GM06990 (cell line): ENCODE data around the gene KIAA1755.
"Not testable (repeated sequence)": the region's sequence is repeated elsewhere in the genome, so short reads cannot be mapped to it uniquely, and the experiment has no call there.

Source experiments
- DNase-seq: peaks from one replicate; pipeline ENCODE4 v3.0.0-alpha.2; 2011; ENCODE audit not compliant: insufficient read length; ENCODE audit errors: extremely low read depth
- H3K27me3 ChIP-seq: replicated peaks from 2 replicates; pipeline ENCODE4 v1.6.0; 2011; ENCODE audit warnings: low read length; ENCODE audit not compliant: control insufficient read depth, insufficient read depth
- H3K36me3 ChIP-seq: 2 replicates; pipeline ENCODE4 v1.5.1; 2011; ENCODE audit warnings: low read length; ENCODE audit not compliant: control insufficient read depth, insufficient read depth
- H3K4me3 ChIP-seq: replicated peaks from 2 replicates; pipeline ENCODE4 v1.5.1; 2011; ENCODE audit warnings: low read depth, mild to moderate bottlenecking, control low read depth, low read length
- TF ChIP-seq, protein P1 (sequence below): IDR thresholded peaks from 2 replicates; pipeline ENCODE4 v1.5.1; 2011; ENCODE audit warnings: low read length, control low read depth, mild to moderate bottlenecking, inconsistent platforms; ENCODE audit not compliant: insufficient read depth, poor library complexity, severe bottlenecking

KIAA1755 gene

DNA sequence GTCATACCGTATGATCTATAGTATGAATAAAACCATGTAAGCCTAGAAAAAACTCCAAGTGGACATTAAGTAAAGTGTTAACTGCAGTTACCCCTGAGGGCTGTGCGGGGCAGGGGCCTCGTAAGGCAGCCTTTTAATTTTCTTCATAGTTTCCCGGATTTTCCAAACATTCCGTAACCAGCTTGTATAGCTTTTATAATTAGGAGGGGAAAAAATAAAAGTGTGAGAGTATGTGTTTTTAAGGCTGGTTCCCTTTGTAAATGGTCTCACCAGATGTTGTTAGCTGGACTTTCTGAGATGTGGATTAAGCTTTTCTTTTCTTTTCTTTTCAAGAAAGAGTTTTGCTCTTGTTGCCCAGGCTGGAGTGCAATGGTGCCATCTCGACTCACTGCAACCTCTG is 7.0 kb downstream of the KIAA1755 start:
- no peaks in the 10 kb centered on the region for H3K36me3 ChIP-seq
- peaks cover 2% of the 10 kb centered on the region; the same call in 1 of the 2 replicates for H3K27me3 ChIP-seq
- TF ChIP-seq, protein P1, sequence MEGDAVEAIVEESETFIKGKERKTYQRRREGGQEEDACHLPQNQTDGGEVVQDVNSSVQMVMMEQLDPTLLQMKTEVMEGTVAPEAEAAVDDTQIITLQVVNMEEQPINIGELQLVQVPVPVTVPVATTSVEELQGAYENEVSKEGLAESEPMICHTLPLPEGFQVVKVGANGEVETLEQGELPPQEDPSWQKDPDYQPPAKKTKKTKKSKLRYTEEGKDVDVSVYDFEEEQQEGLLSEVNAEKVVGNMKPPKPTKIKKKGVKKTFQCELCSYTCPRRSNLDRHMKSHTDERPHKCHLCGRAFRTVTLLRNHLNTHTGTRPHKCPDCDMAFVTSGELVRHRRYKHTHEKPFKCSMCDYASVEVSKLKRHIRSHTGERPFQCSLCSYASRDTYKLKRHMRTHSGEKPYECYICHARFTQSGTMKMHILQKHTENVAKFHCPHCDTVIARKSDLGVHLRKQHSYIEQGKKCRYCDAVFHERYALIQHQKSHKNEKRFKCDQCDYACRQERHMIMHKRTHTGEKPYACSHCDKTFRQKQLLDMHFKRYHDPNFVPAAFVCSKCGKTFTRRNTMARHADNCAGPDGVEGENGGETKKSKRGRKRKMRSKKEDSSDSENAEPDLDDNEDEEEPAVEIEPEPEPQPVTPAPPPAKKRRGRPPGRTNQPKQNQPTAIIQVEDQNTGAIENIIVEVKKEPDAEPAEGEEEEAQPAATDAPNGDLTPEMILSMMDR, result no peak
- no peak for DNase-seq
- no peak overlapping the region for H3K4me3 ChIP-seq

DNA sequence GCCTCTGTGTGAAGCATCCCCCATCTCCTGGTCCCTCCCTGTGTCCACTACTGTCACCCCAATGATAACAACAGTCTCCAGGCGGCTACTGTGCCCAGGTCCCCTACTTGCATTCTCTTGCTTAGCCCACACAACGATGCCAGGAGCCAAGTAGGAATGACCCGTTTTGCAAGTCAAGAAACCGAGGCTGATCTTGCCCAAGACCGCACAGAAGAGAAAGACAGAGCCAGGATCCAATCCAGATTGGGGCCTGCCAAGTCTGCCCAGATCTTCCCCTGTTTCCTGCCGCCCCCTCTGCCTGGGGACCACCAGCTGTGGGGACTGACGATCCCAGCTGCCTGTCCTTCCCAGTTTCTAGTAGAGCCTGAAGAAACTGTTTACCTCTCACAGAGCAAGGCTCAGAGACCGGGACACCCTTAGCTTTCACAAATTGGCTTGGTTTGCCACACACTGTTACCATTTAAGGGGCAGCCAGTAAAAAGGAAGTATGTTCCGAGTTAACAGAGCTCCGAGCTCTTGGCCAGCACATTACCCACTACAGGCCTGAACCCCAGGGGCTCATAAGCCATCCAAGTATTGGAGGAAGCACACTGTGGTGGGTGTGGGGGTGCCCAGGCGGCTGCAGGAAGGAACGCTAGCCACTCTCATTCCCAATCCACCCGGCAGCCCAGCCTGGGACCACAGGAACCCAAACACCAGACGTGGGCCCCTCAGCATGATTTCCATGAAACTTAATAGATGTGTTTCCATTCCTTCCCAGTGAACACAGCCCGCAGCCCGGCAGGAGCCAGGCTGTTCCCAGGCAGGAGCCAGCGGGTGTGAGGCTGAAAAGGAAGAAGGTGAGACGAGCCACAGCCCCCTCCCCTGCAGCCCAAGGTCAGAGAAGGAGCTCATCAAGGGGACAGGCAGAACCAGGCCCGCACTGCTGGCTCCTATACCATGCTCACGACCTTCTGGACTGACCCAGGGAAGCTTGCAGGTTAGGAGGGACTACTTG is 7.9 kb downstream of the KIAA1755 start:
- H3K27me3 ChIP-seq, result peaks cover 2% of the 10 kb centered on the region; the same call in 1 of the 2 replicates
- H3K4me3 ChIP-seq, result no peak overlapping the region
- TF ChIP-seq, protein P1, result no peak
- H3K36me3 ChIP-seq, result no peaks in the 10 kb centered on the region
- no peak for DNase-seq

DNA sequence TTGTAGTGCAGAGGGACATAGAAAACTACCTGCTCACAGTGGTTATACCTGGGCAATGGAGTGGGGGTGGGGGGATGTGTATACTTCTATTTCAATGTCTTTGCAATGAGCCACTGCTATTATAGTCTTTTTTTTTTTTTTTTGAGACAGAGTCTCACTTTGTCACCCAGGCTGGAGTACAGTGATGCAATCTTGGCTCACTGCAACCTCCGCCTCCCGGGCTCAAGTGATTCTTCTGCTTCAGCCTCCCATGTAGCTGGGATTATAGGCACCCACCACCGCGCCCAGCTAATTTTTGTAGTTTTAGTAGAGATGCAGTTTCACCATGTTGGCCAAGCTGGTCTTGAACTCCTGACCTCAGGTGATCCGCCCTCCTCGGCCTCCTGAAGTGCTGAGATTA is 9.1 kb downstream of the KIAA1755 start:
- not testable (repeated sequence) for H3K27me3 ChIP-seq, H3K36me3 ChIP-seq, DNase-seq, H3K4me3 ChIP-seq

DNA sequence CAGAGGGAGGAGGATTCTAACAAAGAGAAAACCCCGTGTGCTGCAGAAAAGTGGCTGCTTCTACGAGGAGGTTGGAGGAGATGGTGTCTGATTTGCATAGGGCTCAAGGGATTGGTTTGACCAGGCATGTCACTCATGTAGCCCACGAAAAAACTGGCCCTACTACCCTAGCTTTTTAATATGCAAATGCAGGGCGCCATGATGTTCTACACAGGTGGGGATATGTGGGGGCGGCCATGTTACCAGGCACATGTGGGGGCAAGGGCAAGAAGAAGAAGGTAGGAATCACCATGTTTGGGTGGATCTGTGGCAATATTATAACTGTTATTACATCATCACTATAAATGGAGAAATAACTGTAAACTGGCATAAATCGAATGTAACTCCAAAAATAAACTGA is 9.9 kb downstream of the KIAA1755 start:
- no peak overlapping the region for H3K4me3 ChIP-seq
- H3K27me3 ChIP-seq, result 0 out of 2 replicates have a peak, but pooled peaks cover 2% of the 10 kb centered on the region
- DNase-seq, result no peak
- no peaks in the 10 kb centered on the region for H3K36me3 ChIP-seq
- TF ChIP-seq, protein P1, result no peak

DNA sequence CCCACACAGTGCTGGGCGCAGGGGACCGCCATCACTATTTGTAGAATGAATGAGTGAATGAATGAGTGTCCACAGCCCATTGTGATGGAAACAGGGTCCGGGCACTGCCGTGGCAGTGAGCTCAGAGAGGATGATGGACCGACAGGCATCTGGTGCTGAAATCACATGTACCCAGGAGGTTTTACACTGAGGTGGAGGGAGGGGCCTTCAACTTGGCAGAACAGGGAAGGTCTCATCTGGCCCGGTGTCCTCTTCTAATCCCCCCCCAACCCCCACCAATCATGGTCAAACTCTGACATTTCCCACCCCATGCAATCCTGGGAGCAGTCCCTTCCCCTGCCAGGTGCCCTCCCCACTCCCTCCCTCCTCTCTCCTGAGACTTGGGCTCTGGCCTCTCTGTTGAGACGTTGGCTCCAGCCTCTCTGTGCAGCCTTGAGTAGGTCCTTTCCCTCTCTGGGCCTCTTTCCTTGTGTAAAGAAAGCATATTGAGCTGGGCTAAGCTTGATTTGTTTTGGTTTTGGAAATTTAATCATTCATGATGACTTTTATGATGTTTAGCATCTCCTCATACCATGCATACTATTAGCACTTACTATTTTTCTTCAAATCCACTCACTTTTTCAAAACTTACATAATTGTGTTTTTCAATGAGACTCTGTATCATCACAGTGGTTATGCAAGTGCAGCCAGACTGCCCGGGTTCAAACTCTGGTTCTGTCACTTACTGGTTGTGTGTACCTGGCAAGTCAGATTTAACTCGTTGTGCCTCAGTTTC is 10.8 kb downstream of the KIAA1755 start:
- no peak for DNase-seq
- H3K27me3 ChIP-seq, result 0 out of 2 replicates have a peak, but pooled peaks cover 2% of the 10 kb centered on the region
- no peak overlapping the region for H3K4me3 ChIP-seq
- H3K36me3 ChIP-seq, result no peaks in the 10 kb centered on the region
- TF ChIP-seq, protein P1, result no peak

DNA sequence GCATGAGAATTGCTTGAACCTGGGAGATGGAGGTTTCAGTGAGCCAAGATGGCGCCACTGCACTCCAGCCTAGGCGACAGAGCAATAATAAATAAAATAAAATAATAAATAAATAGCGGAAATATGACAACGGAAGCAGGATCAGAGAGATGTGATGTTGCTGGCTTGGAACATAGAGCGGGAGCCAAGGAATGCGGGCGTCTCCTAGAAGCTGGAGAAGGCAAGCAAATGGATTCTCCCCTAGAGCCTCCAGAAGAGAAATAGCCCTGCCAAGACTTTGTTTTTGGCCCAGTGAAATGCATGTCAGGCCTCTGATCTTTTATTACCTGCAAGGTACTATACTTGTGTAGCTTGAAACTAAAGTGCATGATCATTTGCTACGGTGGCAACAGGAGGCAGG is 12.4 kb downstream of the KIAA1755 start:
- Histone ChIP-seq H3K27me3 (0 out of 2 replicates have a peak, but pooled peaks cover 2% of the 10 kb centered on the region), H3K4me3 (no peak overlapping the region), H3K36me3 (no peaks in the 10 kb centered on the region)
- TF ChIP-seq, protein P1, result no peak
- DNase-seq, result no peak

DNA sequence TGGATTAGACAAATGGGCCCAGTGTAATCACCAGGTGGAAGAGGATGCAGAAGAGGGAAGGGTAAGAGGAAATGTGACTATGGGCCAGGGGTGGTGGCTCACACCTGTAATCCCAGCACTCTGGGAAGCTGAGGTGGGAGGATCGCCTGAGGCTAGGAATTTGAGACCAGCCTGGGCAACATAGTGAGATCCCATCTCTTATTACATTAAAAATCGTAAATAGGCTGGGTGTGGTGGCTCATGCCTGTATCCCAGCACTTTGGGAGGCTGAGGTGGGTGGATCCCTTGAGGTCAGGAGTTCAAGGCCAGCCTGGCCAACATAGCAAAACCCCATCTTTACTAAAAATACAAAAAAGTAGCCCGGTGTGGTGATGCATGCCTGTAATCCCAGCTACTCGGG is 12.8 kb downstream of the KIAA1755 start:
- H3K36me3 ChIP-seq, H3K4me3 ChIP-seq, DNase-seq, H3K27me3 ChIP-seq: not testable (repeated sequence)
